ENCODE measurements around the gene EZH1. TPM values are rescaled to one million over a fixed set of nuclear protein-coding genes. Genes with fewer than 3 reads are reported as not detected.
A peak's percentile ranks its signal among the peaks of the same experiment; 100 is the strongest.

The EZH1 gene
- total RNA-seq, 1 donor from 2014 or later = 32.2 TPM

- TF ChIP-seq, protein P1, sequence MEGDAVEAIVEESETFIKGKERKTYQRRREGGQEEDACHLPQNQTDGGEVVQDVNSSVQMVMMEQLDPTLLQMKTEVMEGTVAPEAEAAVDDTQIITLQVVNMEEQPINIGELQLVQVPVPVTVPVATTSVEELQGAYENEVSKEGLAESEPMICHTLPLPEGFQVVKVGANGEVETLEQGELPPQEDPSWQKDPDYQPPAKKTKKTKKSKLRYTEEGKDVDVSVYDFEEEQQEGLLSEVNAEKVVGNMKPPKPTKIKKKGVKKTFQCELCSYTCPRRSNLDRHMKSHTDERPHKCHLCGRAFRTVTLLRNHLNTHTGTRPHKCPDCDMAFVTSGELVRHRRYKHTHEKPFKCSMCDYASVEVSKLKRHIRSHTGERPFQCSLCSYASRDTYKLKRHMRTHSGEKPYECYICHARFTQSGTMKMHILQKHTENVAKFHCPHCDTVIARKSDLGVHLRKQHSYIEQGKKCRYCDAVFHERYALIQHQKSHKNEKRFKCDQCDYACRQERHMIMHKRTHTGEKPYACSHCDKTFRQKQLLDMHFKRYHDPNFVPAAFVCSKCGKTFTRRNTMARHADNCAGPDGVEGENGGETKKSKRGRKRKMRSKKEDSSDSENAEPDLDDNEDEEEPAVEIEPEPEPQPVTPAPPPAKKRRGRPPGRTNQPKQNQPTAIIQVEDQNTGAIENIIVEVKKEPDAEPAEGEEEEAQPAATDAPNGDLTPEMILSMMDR (IDR thresholded peaks at IDR 0.05; ENCODE audit: partially characterized antibody, unreplicated experiment) = no peak
- H3K9me3 Mint-ChIP-seq (ENCODE audit: unreplicated experiment) = no peaks in the 10 kb centered on the region
- no peak for DNase-seq
- H3K4me3 Mint-ChIP-seq (ENCODE audit: unreplicated experiment) = no peak overlapping the region
- H3K27me3 Mint-ChIP-seq (ENCODE audit: unreplicated experiment) = peaks cover 5% of the 10 kb centered on the region
- H3K27ac Mint-ChIP-seq (ENCODE audit: unreplicated experiment) = no peak overlapping the region
- peaks cover 7% of the 10 kb centered on the region for H3K4me1 Mint-ChIP-seq (ENCODE audit: low read depth, unreplicated experiment)
- H3K36me3 Mint-ChIP-seq (ENCODE audit: unreplicated experiment) = no peaks in the 10 kb centered on the region
Measured at GRCh38 chr17:42655528-42655927, 89.3 kb downstream of the EZH1 start.

GRCh38 chr17:42653179-42654124 is 91.4 kb downstream of the EZH1 start:
- peak overlapping the region; percentile 26 for H3K4me3 Mint-ChIP-seq (ENCODE audit: unreplicated experiment)
- no peak for DNase-seq
- H3K27me3 Mint-ChIP-seq (ENCODE audit: unreplicated experiment) = peaks cover 6% of the 10 kb centered on the region
- TF ChIP-seq, protein P1 (IDR thresholded peaks at IDR 0.05; ENCODE audit: partially characterized antibody, unreplicated experiment) = no peak
- H3K4me1 Mint-ChIP-seq (ENCODE audit: low read depth, unreplicated experiment) = peaks cover 7% of the 10 kb centered on the region
- H3K27ac Mint-ChIP-seq (ENCODE audit: unreplicated experiment) = no peak overlapping the region
- no peaks in the 10 kb centered on the region for H3K9me3 Mint-ChIP-seq (ENCODE audit: unreplicated experiment)
- H3K36me3 Mint-ChIP-seq (ENCODE audit: unreplicated experiment) = no peaks in the 10 kb centered on the region

- Mint-ChIP-seq H3K36me3 (ENCODE audit: unreplicated experiment) (no peaks in the 10 kb centered on the region), H3K4me3 (ENCODE audit: unreplicated experiment) (no peak overlapping the region), H3K4me1 (ENCODE audit: low read depth, unreplicated experiment) (peaks cover 7% of the 10 kb centered on the region), H3K9me3 (ENCODE audit: unreplicated experiment) (no peaks in the 10 kb centered on the region), H3K27ac (ENCODE audit: unreplicated experiment) (no peak overlapping the region), H3K27me3 (ENCODE audit: unreplicated experiment) (peaks cover 8% of the 10 kb centered on the region)
- DNase-seq = no peak
- TF ChIP-seq, protein P1 (IDR thresholded peaks at IDR 0.05; ENCODE audit: partially characterized antibody, unreplicated experiment) = no peak
Measured at GRCh38 chr17:42651392-42651791, 93.4 kb downstream of the EZH1 start.

Small RNA genes lying within 50 kb of the gene (microRNA-seq; reads per million reads assigned to microRNA genes)
- 0.69 reads per million for gene MIR6780A (ENCODE audit: unreplicated experiment)

Other genes starting within 250 kb of the EZH1 start
- gene NAGLU, start 208.8 kb downstream of the EZH1 start, total RNA-seq (ENCODE audit: unreplicated experiment) = 42.8 TPM
- gene HSD17B1, start 192.1 kb downstream of the EZH1 start, total RNA-seq (ENCODE audit: unreplicated experiment) = 4.1 TPM
- gene COASY, start 182.9 kb downstream of the EZH1 start, total RNA-seq (ENCODE audit: unreplicated experiment) = 57.4 TPM
- gene MLX, start 177.9 kb downstream of the EZH1 start, total RNA-seq (ENCODE audit: unreplicated experiment) = 62.5 TPM
- gene PSMC3IP, start 167.3 kb downstream of the EZH1 start, total RNA-seq (ENCODE audit: unreplicated experiment) = 12.0 TPM
- 88.2 TPM for gene RETREG3, start 135.7 kb downstream of the EZH1 start, total RNA-seq (ENCODE audit: unreplicated experiment)
- gene TUBG1, start 135.4 kb downstream of the EZH1 start, total RNA-seq (ENCODE audit: unreplicated experiment) = 74.2 TPM
- 22.1 TPM for gene TUBG2, start 85.8 kb downstream of the EZH1 start, total RNA-seq (ENCODE audit: unreplicated experiment)
- 40.6 TPM for gene PLEKHH3, start 68.0 kb downstream of the EZH1 start, total RNA-seq (ENCODE audit: unreplicated experiment)
- 1.6 TPM for gene CCR10, start 63.2 kb downstream of the EZH1 start, total RNA-seq (ENCODE audit: unreplicated experiment)
- 44.8 TPM for gene CNTNAP1, start 62.5 kb downstream of the EZH1 start, total RNA-seq (ENCODE audit: unreplicated experiment)
- gene RAMP2, start 16.2 kb upstream of the EZH1 start, total RNA-seq (ENCODE audit: unreplicated experiment) = 4.6 TPM
- 84.3 TPM for gene VPS25, start 28.4 kb upstream of the EZH1 start, total RNA-seq (ENCODE audit: unreplicated experiment)
- 2.7 TPM for gene WNK4, start 35.6 kb upstream of the EZH1 start, total RNA-seq (ENCODE audit: unreplicated experiment)
- 56.7 TPM for gene COA3, start 53.7 kb upstream of the EZH1 start, total RNA-seq (ENCODE audit: unreplicated experiment)
- not detected for gene CNTD1, start 53.8 kb upstream of the EZH1 start, total RNA-seq (ENCODE audit: unreplicated experiment)
- gene BECN1, start 79.2 kb upstream of the EZH1 start, total RNA-seq (ENCODE audit: unreplicated experiment) = 72.1 TPM
- 127 TPM for gene PSME3, start 88.4 kb upstream of the EZH1 start, total RNA-seq (ENCODE audit: unreplicated experiment)
- 6.1 TPM for gene AOC2, start 99.5 kb upstream of the EZH1 start, total RNA-seq (ENCODE audit: unreplicated experiment)
- gene AOC3, start 106.2 kb upstream of the EZH1 start, total RNA-seq (ENCODE audit: unreplicated experiment) = 2.0 TPM
- not detected for gene G6PC1, start 155.8 kb upstream of the EZH1 start, total RNA-seq (ENCODE audit: unreplicated experiment)
- gene AARSD1, start 219.4 kb upstream of the EZH1 start, total RNA-seq (ENCODE audit: unreplicated experiment) = 73.9 TPM
- gene PTGES3L, start 235.0 kb upstream of the EZH1 start, total RNA-seq (ENCODE audit: unreplicated experiment) = 4.1 TPM
- 14.0 TPM for gene RUNDC1, start 235.5 kb upstream of the EZH1 start, total RNA-seq (ENCODE audit: unreplicated experiment)

Measured in glutamatergic neuron (in vitro differentiated cells).